ENCODE measurements around the gene UBE2E2. TPM values are rescaled to one million over a fixed set of nuclear protein-coding genes. Genes with fewer than 3 reads are reported as not detected.

Gene UBE2E2
- total RNA-seq, 1 donor: 41.5 TPM

GRCh38 chr3:23600167-23600871 lies 397.2 kb downstream of the UBE2E2 start:
- TF ChIP-seq CTCF (IDR thresholded peaks at IDR 0.05; ENCODE audit: insufficient read depth, low read depth, low read length): no peak
- H3K4me3 ChIP-seq (ENCODE audit: low read depth, low read length): no peak overlapping the region
- peak; percentile 91 for DNase-seq (ENCODE audit: low read depth)

- peak; percentile 47 for DNase-seq (ENCODE audit: low read depth)
- TF ChIP-seq CTCF (IDR thresholded peaks at IDR 0.05; ENCODE audit: insufficient read depth, low read depth, low read length): no peak
- H3K4me3 ChIP-seq (ENCODE audit: low read depth, low read length): no peak overlapping the region
Observed at GRCh38 chr3:23601091-23601822, 398.1 kb downstream of the UBE2E2 start.

DNA sequence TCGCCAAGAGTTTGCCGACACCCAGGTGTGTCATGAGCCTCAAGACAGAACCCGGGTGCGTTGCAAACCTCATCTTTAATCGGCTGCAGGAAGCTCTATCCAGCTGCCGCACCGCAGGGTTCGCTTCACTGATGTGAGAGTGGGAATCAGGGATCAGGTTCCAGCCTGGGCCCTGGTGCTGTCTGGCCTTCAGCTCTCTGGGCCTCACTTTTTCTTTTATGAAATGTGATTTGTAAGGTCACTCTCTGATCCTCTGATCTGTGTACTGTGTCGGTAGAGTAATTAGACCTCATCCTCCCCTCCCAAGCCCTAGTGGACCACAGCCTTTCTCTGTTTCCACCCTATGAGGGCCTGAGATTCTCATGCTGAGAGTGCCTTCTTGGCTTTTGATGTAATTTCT lies 399.8 kb downstream of the UBE2E2 start:
- DNase-seq (ENCODE audit: low read depth): no peak
- no peak overlapping the region for H3K4me3 ChIP-seq (ENCODE audit: low read depth, low read length)
- TF ChIP-seq CTCF (IDR thresholded peaks at IDR 0.05; ENCODE audit: insufficient read depth, low read depth, low read length): no peak

- peak; percentile 67 for DNase-seq (ENCODE audit: low read depth)
- no peak overlapping the region for H3K4me3 ChIP-seq (ENCODE audit: low read depth, low read length)
- no peak for TF ChIP-seq CTCF (IDR thresholded peaks at IDR 0.05; ENCODE audit: insufficient read depth, low read depth, low read length)
Observed at GRCh38 chr3:23607184-23607847, 404.2 kb downstream of the UBE2E2 start.

- TF ChIP-seq CTCF (IDR thresholded peaks at IDR 0.05; ENCODE audit: insufficient read depth, low read depth, low read length): no peak
- H3K4me3 ChIP-seq (ENCODE audit: low read depth, low read length): no peak overlapping the region
- DNase-seq (ENCODE audit: low read depth): no peak
Observed at GRCh38 chr3:23608650-23609049, 405.5 kb downstream of the UBE2E2 start.

GRCh38 chr3:23611737-23612295 lies 408.7 kb downstream of the UBE2E2 start:
- TF ChIP-seq CTCF (IDR thresholded peaks at IDR 0.05; ENCODE audit: insufficient read depth, low read depth, low read length): no peak
- no peak overlapping the region for H3K4me3 ChIP-seq (ENCODE audit: low read depth, low read length)
- peak; percentile 52 for DNase-seq (ENCODE audit: low read depth)

Data from fibroblast of villous mesenchyme (primary cell).